Measurements from ENCODE around the gene FAM43B. TPM values are rescaled to one million over a fixed set of nuclear protein-coding genes. Genes with fewer than 3 reads are reported as not detected.

Gene FAM43B
- total RNA-seq, 1 experiment from 2014 or later: not detected

GRCh38 chr1:20540281-20540680, 12.1 kb upstream of the FAM43B start:
- no TSS peak for BruUV-seq (replicated peaks)
- POLR2A ChIA-PET: no interaction called here

GRCh38 chr1:20546637-20547036, 5.7 kb upstream of the FAM43B start:
- H3K9me3 Mint-ChIP-seq (ENCODE audit: unreplicated experiment): no peaks in the 10 kb centered on the region
- intact Hi-C loops (cut with micrococcal nuclease): no loop called here
- no peak overlapping the region for H3K4me3 Mint-ChIP-seq (ENCODE audit: unreplicated experiment)
- no peak overlapping the region for H3K27ac Mint-ChIP-seq (ENCODE audit: low read depth, unreplicated experiment)
- ChIA-PET POLR2A (no interaction called here), CTCF (no interaction called here)
- H3K36me3 Mint-ChIP-seq (ENCODE audit: insufficient read depth, unreplicated experiment): no peaks in the 10 kb centered on the region
- peaks cover 46% of the 10 kb centered on the region for H3K27me3 Mint-ChIP-seq (ENCODE audit: insufficient read depth, unreplicated experiment)
- no peaks in the 10 kb centered on the region for H3K4me1 Mint-ChIP-seq (ENCODE audit: insufficient read depth, unreplicated experiment)
- no peak for DNase-seq (ENCODE audit: unreplicated experiment)
- no TSS peak for BruUV-seq (replicated peaks)
- TF ChIP-seq CTCF (IDR thresholded peaks at IDR 0.05; ENCODE audit: unreplicated experiment): no peak

More at GRCh38 chr1:20540281-20540680, 12.1 kb upstream of the FAM43B start:
- Mint-ChIP-seq H3K27me3 (ENCODE audit: insufficient read depth, unreplicated experiment) (peaks cover 57% of the 10 kb centered on the region), H3K36me3 (ENCODE audit: insufficient read depth, unreplicated experiment) (no peaks in the 10 kb centered on the region), H3K4me1 (ENCODE audit: insufficient read depth, unreplicated experiment) (no peaks in the 10 kb centered on the region), H3K4me3 (ENCODE audit: unreplicated experiment) (no peak overlapping the region), H3K9me3 (ENCODE audit: unreplicated experiment) (no peaks in the 10 kb centered on the region), H3K27ac (ENCODE audit: low read depth, unreplicated experiment) (no peak overlapping the region)
- DNase-seq (ENCODE audit: unreplicated experiment): no peak
- CTCF ChIA-PET: interaction anchor here (0.5 to 1.3 kb wide), 3 partner anchors 93 to 258 kb away, joined by 3 to 6 read pairs (median 3); partner anchors contain the start of gene PINK1
- no peak for TF ChIP-seq CTCF (IDR thresholded peaks at IDR 0.05; ENCODE audit: unreplicated experiment)
- intact Hi-C loops (cut with micrococcal nuclease): no loop called here

GRCh38 chr1:20551161-20551560, 1.2 kb upstream of the FAM43B start:
- Mint-ChIP-seq H3K9me3 (ENCODE audit: unreplicated experiment) (no peaks in the 10 kb centered on the region), H3K27ac (ENCODE audit: low read depth, unreplicated experiment) (no peak overlapping the region), H3K4me1 (ENCODE audit: insufficient read depth, unreplicated experiment) (no peaks in the 10 kb centered on the region), H3K27me3 (ENCODE audit: insufficient read depth, unreplicated experiment) (peaks cover 10% of the 10 kb centered on the region), H3K4me3 (ENCODE audit: unreplicated experiment) (no peak overlapping the region), H3K36me3 (ENCODE audit: insufficient read depth, unreplicated experiment) (no peaks in the 10 kb centered on the region)
- DNase-seq (ENCODE audit: unreplicated experiment): no peak
- intact Hi-C loops (cut with micrococcal nuclease): no loop called here
- no peak for TF ChIP-seq CTCF (IDR thresholded peaks at IDR 0.05; ENCODE audit: unreplicated experiment)
- no TSS peak for BruUV-seq (replicated peaks)
- POLR2A ChIA-PET: interaction anchor here (1.1 kb wide), 1 partner anchor 12 kb away, joined by 3 read pairs; no protein-coding TSS in a partner anchor
- CTCF ChIA-PET: no interaction called here

GRCh38 chr1:20552728-20553445, 514 bp downstream of the FAM43B start:
- CTCF ChIA-PET: interaction anchor here (0.5 kb wide), 1 partner anchor 936 kb away, joined by 3 read pairs; no protein-coding TSS in a partner anchor
- H3K27me3 Mint-ChIP-seq (ENCODE audit: insufficient read depth, unreplicated experiment): peaks cover 9% of the 10 kb centered on the region
- no peak for DNase-seq (ENCODE audit: unreplicated experiment)
- intact Hi-C loops (cut with micrococcal nuclease): no loop called here
- H3K27ac Mint-ChIP-seq (ENCODE audit: low read depth, unreplicated experiment): no peak overlapping the region
- no peak for TF ChIP-seq CTCF (IDR thresholded peaks at IDR 0.05; ENCODE audit: unreplicated experiment)
- no peak overlapping the region for H3K4me3 Mint-ChIP-seq (ENCODE audit: unreplicated experiment)
- POLR2A ChIA-PET: no interaction called here
- no TSS peak for BruUV-seq (replicated peaks)
- H3K36me3 Mint-ChIP-seq (ENCODE audit: insufficient read depth, unreplicated experiment): no peaks in the 10 kb centered on the region
- no peaks in the 10 kb centered on the region for H3K4me1 Mint-ChIP-seq (ENCODE audit: insufficient read depth, unreplicated experiment)
- H3K9me3 Mint-ChIP-seq (ENCODE audit: unreplicated experiment): no peaks in the 10 kb centered on the region
